ENCODE data around the gene TMEM52.

DNA sequence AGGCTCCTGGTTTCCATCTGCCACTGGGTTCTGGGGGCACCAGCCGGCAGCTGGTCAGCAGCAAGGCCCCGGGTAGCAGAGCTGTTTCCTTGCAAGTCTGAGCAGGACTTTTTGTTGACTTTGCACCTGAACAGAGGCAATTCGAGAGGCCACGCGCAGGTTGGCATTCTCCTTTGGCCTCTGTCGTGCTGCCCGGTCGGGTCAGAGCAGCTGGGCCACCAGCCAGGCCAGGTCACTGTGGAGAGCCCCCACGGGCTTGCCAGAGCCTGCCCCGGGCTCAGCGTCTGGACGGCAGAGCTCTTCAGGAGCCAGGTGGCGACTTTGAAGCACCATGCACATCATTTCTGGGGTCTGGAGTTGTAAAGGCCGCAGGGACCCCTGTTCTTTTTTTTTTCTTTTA, 28.4 kb upstream of the TMEM52 start:
- TF ChIP-seq POLR2AphosphoS5 (IDR thresholded peaks at IDR 0.05; ENCODE audit: low read depth, low read length) (no peak), POLR2A (IDR thresholded peaks at IDR 0.05; ENCODE audit: low read depth, low read length) (no peak)

All from GM12892 (cell line).